CD4-positive, alpha-beta T cell (primary cell): ENCODE measurements around the gene DLEC1. TPM values are rescaled to one million over a fixed set of nuclear protein-coding genes. Genes with fewer than 3 reads are reported as not detected.

ENCODE experiments used
- ATAC-seq: fragments of 200-7000 bp; cut with Tn5 transposase; one replicate; pipeline ENCODE4 v1.10.0; 2022; ENCODE audit warnings: mild to moderate bottlenecking; ENCODE audit not compliant: poor library complexity
- CTCF ChIA-PET: fragments of 350-600 bp; sonication (Branson Sonifier 250); formaldehyde crosslinking; loops from one replicate; lab custom pipeline; 2021; ENCODE audit warnings: antibody characterized with exemption, inconsistent platforms; lab: Charles Lee
- POLR2A ChIA-PET: fragments of 350-600 bp; sonication (Branson Sonifier 250); formaldehyde crosslinking; loops from one replicate; lab custom pipeline; 2021; ENCODE audit warnings: antibody characterized with exemption, inconsistent platforms; lab: Charles Lee
- DNase-seq, 14 experiments: peaks; one replicate each; pipeline ENCODE4 v3.0.0-alpha.2; 2013 to 2020; ENCODE audit warnings: mixed read lengths in 2 of 14
- H3K27ac ChIP-seq, 2 donors: one replicate each; pipeline versions ENCODE4 v1.5.1 to v1.7.0; 2013; ENCODE audit warnings: low read length in 2 of 2, low read depth in 1 of 2, mild to moderate bottlenecking in 1 of 2
- H3K27me3 ChIP-seq, 2 experiments: 1 replicate in 1 of 2; 2 replicates in 1 of 2; pipeline versions ENCODE4 v1.6.1 to v1.7.0; 2013; ENCODE audit warnings: low read length in 2 of 2, control low read depth in 1 of 2, mild to moderate bottlenecking in 1 of 2, moderate library complexity in 1 of 2; ENCODE audit not compliant: insufficient read depth in 2 of 2, control insufficient read depth in 1 of 2
- H3K36me3 ChIP-seq: one replicate; pipeline ENCODE4 v1.6.1; 2013; ENCODE audit warnings: low read length, control low read depth; ENCODE audit not compliant: insufficient read depth
- H3K4me1 ChIP-seq: one replicate; pipeline ENCODE4 v1.6.1; 2013; ENCODE audit warnings: low read length, control low read depth; ENCODE audit not compliant: insufficient read depth
- H3K4me3 ChIP-seq: one replicate; pipeline ENCODE4 v1.5.1; 2013; ENCODE audit warnings: mild to moderate bottlenecking, low read length, moderate library complexity
- H3K9me3 ChIP-seq, 2 experiments: 1 replicate in 1 of 2; 2 replicates in 1 of 2; pipeline versions ENCODE4 v1.6.1 to v1.7.0; 2013; ENCODE audit warnings: low read length in 2 of 2, mild to moderate bottlenecking in 2 of 2, control low read depth in 1 of 2, moderate library complexity in 1 of 2; ENCODE audit not compliant: control insufficient read depth in 1 of 2, insufficient read depth in 1 of 2
- H3K27ac Mint-ChIP-seq: one replicate; pipeline ENCODE4 v1.8.0; 2020; ENCODE audit warnings: mixed read lengths
- H3K27me3 Mint-ChIP-seq: one replicate; pipeline ENCODE4 v1.8.0; 2021; ENCODE audit warnings: mixed read lengths
- H3K36me3 Mint-ChIP-seq: one replicate; pipeline ENCODE4 v1.8.0; 2021; ENCODE audit warnings: low read depth, mixed read lengths
- H3K4me1 Mint-ChIP-seq: one replicate; pipeline ENCODE4 v1.8.0; 2021; ENCODE audit warnings: low read depth, mixed read lengths
- H3K4me3 Mint-ChIP-seq: one replicate; pipeline ENCODE4 v1.8.0; 2020; ENCODE audit warnings: mild to moderate bottlenecking, mixed read lengths
- H3K9me3 Mint-ChIP-seq: one replicate; pipeline ENCODE4 v1.8.0; 2020; ENCODE audit warnings: mixed read lengths
- CTCF ChIP-seq: fragments of 200-600 bp; IDR thresholded peaks from one replicate; pipeline ENCODE4 v1.8.0; 2022; ENCODE audit warnings: antibody characterized with exemption, mild to moderate bottlenecking
- intact Hi-C, 2 experiments: fragments of 100-400 bp; cut with DNase I in 1 of 2; cut with micrococcal nuclease in 1 of 2; formaldehyde crosslinking; loops; one replicate each; pipeline versions ENCODE4 v1.15.1 to v1.9.0; 2023 to 2025; cut with DNase I, micrococcal nuclease
- total RNA-seq, 174 experiments: library from RNA in 2 of 174; stranded (reverse) in 2 of 174; gene quantifications; one replicate each; pipeline ENCODE4 v1.2.3 and lab custom pipeline; 2021 to 2026

DLEC1 gene
- total RNA-seq, 2 experiments from 2014 or later, result 4.4 to 5.1 TPM

- Histone ChIP-seq H3K4me3 (no peak overlapping the region), H3K27ac (no peak overlapping the region), H3K9me3 (no peaks in the 10 kb centered on the region), H3K27me3 (no peaks in the 10 kb centered on the region), H3K4me1 (no peaks in the 10 kb centered on the region), H3K36me3 (no peaks in the 10 kb centered on the region)
- TF ChIP-seq CTCF, result no peak
- Mint-ChIP-seq H3K27me3 (no peaks in the 10 kb centered on the region), H3K4me1 (no peaks in the 10 kb centered on the region), H3K9me3 (no peaks in the 10 kb centered on the region), H3K36me3 (no peaks in the 10 kb centered on the region), H3K27ac (no peak overlapping the region), H3K4me3 (no peak overlapping the region)
- no peak for DNase-seq
- ChIA-PET CTCF (no interaction called here), POLR2A (no interaction called here)
- no peak for ATAC-seq
- intact Hi-C loops, result no loop called here
Observed at GRCh38 chr3:38094999-38095398, 56.0 kb downstream of the DLEC1 start.

- ATAC-seq (no peak), DNase-seq (no peak)
- Histone ChIP-seq H3K4me1 (no peaks in the 10 kb centered on the region), H3K27me3 (no peaks in the 10 kb centered on the region), H3K27ac (no peak overlapping the region), H3K9me3 (no peaks in the 10 kb centered on the region), H3K4me3 (no peak overlapping the region), H3K36me3 (no peaks in the 10 kb centered on the region)
- Mint-ChIP-seq H3K4me1 (no peaks in the 10 kb centered on the region), H3K27me3 (no peaks in the 10 kb centered on the region), H3K9me3 (no peaks in the 10 kb centered on the region), H3K36me3 (no peaks in the 10 kb centered on the region), H3K27ac (no peak overlapping the region), H3K4me3 (no peak overlapping the region)
- TF ChIP-seq CTCF, result no peak
- CTCF ChIA-PET, result no interaction called here
- intact Hi-C loops, result no loop called here
- POLR2A ChIA-PET, result no interaction called here
Observed at GRCh38 chr3:38095669-38096483, 56.9 kb downstream of the DLEC1 start.

GRCh38 chr3:38097446-38098375 is 58.7 kb downstream of the DLEC1 start:
- Mint-ChIP-seq H3K4me3 (no peak overlapping the region), H3K27me3 (no peaks in the 10 kb centered on the region), H3K36me3 (no peaks in the 10 kb centered on the region), H3K9me3 (no peaks in the 10 kb centered on the region), H3K4me1 (no peaks in the 10 kb centered on the region), H3K27ac (no peak overlapping the region)
- no peak for ATAC-seq
- TF ChIP-seq CTCF, result no peak
- intact Hi-C loops, result no loop called here
- Histone ChIP-seq H3K9me3 (no peaks in the 10 kb centered on the region), H3K4me3 (no peak overlapping the region), H3K27me3 (no peaks in the 10 kb centered on the region), H3K27ac (no peak overlapping the region), H3K36me3 (no peaks in the 10 kb centered on the region), H3K4me1 (no peaks in the 10 kb centered on the region)
- ChIA-PET CTCF (no interaction called here), POLR2A (no interaction called here)
- no peak for DNase-seq
